DMS114 treated with DMSO at 0.1 percent for 48 hours (cell line): Measurements from ENCODE around the gene MESD.

Source experiments
- DNase-seq: peaks from one replicate; lab custom pipeline; 2025; ENCODE audit not compliant: unreplicated experiment; lab: John Stamatoyannopoulos, UW

The MESD gene

DNA sequence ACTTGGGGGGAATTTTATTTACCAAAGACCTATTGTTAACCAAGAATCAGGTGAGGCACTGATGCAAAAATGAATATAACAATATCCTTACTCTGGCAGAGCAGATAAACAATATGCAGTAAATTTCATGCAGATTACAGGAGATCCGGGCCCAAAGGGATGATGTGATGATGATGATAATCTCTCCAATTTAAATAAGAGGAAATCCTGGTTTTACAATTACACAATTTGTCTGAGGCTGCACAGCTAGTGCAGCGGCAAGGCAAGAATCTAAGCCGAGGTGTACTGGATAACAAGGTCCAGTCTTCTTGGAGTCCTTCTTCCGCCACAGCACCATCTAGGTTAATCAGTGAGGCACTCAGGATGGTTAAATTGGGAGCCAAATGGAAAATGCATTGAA, 2.4 kb upstream of the MESD start:
- DNase-seq: no peak

DNA sequence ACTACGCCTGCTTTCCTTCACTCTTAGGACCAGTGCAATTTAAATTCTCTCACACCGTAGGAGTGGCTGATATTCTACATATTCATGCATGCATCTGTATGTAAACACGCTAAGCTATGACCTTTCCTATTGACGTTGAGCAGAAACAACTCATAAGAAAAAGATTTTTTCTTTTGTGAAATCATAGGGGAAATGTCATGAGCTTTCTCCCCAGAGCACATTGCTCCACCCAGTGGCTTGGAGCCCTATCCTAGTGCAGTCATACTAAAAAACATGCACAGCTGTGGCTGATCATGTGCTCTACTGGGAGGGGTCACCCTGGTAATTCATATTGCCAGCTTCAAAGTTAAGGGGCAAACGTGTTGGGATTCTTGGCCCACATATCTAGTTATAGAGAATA, 1.8 kb upstream of the MESD start:
- DNase-seq: no peak

DNA sequence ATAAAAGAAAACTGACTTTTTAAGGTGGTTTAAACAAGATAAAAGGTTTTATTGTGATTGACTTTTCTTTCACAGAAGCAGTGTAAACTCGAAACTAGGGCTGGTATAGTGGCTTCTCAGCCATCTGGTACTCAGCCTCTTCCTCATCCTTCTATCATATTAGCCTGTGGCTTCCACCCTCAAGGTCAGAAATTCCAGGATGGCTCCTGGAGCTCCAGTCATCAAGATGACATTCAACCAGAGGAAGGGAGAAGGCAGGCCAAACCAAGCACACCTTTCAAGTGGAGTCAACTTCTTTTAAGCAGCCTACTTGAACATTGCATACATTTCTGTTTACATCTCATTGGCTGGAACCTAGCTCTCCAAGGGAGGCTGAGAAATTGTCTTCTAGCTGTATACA, 1.3 kb upstream of the MESD start:
- DNase-seq: no peak

DNA sequence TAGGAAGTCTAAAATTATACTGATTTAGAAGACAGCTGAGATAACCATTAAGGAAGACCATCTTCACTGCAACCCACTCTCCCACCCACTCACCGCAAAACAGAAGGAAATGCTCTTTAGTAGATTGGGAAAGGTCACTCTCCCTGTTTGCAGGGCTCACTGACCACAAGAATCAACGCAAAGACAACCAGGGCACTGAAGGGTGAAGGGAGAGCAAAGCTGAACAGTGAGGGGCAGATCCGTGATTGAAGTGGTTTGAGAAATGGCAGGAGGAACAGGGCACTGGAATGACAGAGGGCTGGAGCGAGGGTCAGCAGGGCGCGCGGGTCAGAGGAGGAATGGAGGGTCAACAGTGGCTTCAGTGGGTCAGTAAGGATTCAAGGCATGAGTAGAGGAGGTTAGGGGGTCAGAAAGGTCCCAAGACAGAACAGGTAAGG, 520 bp downstream of the MESD start:
- no peak for DNase-seq

DNA sequence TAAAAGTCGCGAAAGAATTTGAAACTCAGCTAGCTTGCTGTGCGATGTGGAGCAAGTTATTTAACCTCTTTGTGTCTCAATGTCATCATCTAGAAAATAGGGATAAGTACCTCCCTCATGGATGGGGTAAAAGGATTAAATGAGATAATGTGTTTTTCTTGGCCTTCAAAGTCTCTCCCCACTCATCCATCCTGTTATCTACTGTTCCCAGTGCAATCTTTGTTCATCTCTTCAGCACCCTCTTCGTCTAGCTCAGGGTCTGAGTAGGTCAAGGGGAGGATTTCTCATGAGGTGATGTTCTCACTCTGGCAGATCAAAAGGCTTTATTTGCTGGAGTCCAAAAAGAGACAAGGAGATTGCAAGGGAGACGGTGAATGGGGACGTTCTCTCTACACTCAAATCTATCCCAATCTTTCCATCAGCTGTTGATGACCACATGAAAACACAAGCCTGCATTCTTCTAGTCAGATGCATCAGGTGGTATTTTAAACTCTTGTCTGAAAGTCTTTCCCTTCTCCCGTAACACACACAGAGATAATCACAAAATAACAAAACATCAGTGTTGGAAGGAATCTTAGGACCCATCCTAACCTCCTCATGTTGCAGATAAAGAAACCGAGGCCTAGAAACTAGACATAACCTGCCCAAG, 1.3 kb downstream of the MESD start:
- DNase-seq: no peak

DNA sequence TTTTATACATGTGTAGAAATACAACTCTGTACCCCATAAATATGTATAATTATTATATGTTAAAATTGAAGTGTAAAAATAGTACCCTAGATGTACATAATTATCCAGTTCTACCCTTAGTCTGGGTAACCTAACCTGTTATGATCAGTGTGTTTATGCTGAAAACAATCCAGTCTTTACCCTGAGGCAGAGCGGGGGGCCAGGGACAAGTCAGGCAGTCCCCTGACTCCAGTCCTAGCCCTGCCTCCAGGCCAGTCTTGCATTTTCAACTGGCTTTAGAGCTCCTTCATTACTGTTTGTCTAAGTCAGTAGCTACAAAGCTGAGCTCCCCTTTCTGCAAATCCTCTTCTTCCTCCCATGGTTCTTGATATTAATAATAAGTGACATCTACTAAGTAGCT, 3.1 kb downstream of the MESD start:
- no peak for DNase-seq

DNA sequence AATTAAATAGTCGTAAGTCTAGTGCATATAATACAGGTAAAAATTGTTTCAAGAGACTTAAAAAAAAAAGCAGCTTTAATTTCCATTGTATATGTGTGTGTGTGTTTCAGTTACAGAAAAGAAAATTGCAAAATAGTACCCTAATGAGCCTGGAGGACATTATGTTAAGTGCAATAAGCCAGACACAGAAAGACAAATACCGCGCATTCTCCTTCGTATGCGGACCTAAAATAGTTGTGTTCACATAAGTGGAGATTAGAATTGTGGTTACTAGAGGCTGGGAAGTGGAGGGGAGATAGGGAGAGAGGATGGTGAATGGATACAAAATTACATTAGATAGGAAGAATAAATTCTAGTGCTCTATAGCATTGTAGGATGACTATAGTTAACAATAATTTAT, 3.6 kb downstream of the MESD start:
- DNase-seq: no peak

DNA sequence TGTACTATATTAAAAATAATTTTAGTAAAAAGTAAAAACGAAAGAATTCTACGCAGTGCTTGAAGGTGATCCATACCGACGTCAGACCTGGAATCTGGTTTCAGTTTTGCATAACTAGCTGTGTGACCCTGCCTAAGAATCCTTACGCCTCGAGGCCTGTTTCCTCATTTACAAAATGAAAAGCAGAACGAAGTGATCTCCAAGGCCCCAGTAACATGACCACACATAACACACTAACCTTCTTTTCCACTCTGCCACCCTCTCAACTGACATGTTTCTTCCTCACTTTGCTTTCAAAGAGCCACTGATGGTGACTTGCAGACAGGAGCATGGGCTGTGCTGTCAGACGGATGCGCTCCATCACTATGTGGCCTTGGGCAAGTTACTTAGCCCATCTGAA, 4.8 kb downstream of the MESD start:
- DNase-seq: no peak

DNA sequence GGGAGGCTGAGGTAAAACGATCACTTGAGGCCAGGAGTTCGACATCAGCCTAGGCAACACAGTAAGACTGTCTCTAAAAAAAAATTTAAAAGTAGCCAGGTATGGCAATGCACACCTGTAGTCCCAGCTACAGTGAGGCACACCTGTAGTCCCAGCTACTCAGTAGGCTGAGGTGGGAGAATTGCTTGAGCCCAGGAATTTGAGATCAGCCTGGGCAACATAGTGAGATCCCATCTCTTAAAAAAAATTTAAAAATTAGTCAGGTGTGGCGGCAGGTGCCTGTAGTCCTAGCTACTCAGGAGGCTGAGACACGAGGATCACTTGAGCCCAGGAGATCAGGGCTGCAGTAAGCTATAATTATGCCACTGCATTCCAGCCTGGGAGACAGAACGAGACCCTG, 6.8 kb downstream of the MESD start:
- DNase-seq: no peak

DNA sequence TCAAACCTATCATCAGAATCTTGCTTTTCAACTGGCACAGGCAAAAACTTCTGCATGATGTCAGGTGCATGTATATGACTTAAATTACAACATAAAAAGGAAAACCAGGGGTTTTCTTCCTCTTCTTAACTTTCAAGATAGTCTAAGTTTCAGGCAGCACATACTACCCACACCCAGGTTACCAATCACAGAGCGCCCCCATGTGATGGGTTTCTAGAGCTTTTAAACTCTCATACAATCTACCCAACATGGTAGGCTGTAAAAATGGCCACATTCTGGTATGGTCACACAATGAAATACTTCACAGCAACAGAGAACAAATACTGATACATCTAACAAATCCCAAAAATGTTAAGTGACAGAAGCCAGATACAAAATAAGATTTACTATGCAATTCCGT, 7.4 kb downstream of the MESD start:
- no peak for DNase-seq

DNA sequence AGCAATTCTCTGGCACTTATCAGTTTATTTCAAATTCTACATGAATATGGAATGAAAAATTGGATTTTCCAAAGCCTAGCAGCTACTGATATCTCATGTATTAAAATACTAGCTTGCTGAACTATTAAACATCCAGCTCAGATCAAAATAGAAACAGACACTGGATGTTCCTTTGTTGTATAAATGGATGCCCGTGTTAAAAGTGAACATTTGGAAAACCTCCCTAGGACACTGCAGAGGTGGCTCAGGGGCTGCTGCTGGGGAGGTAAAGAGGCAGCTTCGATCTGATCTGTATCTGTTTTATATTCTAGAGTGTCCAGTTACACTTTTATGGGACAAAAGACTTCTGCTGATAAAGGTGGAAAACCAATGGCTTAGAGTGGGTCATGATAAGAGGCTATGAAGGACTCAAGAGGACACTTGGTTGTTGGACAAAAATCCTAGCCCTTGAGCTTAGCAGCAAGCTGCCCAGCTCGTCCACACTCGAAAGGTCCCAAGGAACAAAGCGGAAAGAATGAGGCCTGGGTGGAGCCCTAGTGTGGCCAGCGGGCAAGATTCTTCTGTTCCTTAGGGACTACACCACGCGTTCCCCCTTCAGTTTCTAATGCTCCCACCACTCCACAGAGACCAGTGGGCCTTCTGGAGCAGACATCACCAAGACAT, 9.9 kb downstream of the MESD start:
- no peak for DNase-seq

DNA sequence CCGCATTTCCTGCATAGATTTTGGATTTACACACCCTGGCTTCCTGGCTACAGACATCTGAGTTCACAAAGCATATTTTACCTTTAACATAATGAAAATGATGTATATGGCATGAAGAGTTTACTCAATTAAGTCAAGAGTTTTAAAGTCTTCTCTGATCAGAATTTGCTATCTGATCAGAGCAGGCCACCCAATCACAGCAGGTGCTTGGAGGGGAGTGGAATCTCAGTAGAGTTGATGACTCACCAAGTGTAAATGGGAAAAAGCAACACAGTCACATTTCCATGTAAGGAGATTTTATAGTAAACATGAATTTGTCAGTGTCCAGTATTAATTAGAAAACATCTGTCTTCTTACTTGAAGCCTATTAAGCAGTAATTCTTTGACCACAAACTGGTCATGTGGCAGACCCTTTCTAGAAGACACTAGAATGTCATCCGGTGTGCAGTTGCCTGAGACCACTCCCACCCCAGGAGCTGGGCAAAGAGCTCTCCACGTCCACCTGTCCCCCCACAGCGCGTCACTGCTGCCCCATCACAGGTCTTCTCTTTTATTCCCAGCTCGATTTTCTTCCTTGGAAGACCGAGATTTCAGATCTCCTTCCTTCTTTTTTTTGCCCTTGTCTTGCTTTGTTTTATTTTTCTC, 10.8 kb downstream of the MESD start:
- no peak for DNase-seq

DNA sequence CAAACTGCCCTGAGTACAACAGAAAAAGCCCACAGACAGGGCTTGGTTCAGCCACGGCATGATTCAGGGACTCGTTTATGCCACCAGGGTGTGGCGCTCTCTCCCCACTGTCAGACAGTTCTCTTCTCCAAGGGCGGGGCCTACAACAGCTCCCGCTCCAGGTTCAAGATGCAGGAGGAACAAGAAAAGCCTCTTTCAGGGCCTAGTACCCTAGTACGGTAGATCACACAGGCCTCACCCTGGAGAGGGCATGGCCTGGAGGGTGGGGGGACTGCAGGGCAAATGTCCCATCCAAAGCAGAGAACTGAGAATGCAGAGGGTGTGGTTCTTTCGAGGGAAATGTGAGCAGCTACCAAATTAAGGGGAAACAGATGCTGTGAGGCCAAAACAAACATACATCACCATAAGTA, 12.0 kb downstream of the MESD start:
- peak; percentile 17 for DNase-seq

DNA sequence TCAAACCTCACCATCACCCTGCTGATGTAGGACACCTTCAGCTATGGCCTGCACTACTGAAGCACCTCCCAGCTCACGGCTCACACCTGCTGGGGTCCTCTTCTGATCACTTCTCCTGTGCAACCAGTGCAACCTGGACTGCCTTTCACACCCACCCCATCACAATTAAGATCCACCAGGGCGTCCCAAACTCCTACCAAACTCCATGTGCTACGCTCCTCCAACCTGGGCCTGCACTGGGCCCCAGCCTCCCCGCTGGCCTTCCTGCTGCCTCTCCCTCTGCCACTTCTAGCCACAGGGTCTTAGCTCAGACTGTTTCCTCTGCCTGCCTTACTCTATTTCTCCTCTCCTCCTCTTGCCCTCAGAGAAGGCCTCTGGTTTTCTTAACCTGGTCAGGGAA, 12.8 kb downstream of the MESD start:
- DNase-seq: no peak

DNA sequence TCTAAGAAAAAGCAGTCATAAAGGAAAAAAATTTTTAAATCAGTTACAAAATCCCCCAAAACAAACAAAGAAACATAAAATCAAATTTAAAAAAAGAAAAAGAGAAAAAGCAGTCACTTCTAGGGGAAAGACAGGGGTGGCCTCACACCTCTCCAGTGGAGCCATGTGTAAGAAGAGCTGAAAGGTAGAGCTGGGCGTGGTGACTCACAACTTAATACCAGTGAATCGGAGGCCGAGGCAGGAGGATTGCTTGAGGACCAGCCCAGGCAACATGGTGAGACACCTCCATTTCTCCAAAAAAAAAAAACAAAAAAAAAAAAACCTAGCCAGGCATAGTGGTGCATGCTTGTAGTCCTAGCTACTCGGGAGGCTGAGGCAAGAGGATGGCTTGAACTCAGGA, 14.7 kb downstream of the MESD start:
- no peak for DNase-seq

DNA sequence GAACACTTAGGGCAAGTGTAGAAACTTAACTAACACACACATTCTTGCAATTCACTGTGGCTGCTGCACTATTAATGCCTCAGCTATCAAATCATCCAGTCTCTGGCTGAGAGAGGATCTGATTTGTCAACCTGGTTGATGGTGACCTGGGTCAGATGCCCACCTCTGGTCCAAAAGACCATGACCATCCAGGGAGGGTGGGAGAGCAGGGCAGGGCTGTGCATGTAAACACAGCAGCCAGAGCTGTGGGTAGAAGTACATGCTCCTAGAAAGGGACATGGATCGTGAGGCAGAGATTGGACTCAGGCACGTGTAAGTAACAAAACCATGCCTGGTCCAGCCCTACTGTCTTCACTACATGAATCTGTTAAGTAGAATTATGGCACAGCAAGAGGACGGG, 17.3 kb downstream of the MESD start:
- DNase-seq: no peak

DNA sequence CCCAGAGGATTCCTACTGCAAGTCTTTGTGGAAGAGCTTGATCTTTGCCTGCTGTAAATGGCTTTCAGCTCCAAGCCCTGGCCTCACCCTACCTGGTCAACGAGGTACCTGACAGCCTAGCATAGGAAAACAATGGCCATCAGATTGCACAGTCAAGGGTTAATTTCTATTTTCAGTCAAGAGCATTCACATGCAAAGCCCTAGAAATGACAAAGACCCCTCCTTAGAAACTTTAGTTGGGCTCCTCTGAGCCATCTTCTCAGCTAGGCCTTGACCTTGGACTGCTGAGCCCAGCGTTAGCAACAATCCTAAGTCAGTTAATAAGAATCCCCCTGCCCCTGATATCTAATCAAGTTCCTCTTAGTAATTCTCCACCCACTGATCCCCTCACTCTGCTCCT, 18.5 kb downstream of the MESD start:
- DNase-seq: no peak

DNA sequence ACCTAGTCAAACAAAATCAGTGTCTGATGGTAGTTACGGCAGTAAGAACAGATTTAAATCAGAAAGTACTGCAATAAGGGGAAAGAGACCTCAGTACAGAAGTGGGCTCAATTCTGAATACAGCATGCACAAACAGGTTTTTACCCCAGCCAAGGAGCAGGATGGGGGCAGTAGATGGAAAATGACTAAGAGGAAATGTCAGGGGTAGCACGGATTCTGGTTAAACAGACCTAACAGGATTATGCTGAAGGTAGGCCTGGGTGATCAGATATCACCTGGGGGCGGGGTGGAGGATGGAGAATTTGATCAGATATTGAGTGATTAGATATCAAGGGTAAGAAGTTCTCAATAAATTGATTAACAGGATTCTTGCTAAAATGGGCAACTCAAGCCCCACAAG, 19.0 kb downstream of the MESD start:
- no peak for DNase-seq

DNA sequence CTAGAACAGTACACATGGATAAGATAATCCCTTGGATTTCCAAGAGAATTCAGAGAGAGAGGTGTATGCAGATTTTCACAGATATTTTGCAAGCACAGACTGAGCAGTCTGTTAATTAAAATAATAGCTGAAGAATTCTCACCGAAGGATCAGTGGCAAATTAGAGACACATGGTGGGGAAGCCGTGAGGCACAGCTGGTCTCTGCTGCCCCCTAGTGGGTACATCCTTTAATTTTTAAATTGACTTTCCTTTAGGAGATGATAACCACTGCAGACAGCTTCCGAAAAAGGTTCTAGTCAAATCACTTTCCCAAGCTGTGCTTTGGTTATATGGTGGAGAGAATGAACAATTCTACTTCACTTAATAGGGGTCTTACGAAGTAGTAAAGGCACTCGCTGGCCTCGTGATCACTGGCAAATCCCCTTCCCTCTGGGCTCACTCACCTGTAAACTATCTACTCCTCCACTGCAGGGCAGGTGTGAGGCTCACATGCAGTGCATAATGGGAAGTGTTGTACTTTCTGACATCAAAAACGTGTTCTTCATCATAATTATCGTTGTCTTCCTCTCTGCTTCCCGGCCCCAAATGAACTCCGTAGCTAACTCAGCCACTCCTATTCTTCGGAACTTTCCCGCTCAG, 19.5 kb downstream of the MESD start:
- peak; percentile 67 for DNase-seq

DNA sequence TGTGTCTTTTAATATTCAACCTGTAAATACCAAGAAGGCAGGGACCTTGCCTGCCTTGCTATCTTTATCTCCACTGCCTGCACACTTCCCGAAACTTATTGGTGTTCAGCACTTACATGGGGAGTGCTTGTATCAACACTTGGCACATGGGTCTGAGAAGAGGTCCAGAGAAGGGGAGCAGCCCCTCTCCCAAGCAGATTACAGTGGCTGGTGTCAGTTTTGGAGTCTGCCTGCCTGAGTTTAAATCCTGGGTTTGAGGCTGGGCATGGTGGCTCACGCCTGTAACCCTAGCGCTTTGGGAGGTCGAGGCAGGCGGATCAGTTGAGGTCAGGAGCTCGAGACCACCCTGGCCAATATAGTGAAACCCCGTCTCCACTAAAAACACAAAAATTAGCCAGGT, 20.3 kb downstream of the MESD start:
- no peak for DNase-seq

DNA sequence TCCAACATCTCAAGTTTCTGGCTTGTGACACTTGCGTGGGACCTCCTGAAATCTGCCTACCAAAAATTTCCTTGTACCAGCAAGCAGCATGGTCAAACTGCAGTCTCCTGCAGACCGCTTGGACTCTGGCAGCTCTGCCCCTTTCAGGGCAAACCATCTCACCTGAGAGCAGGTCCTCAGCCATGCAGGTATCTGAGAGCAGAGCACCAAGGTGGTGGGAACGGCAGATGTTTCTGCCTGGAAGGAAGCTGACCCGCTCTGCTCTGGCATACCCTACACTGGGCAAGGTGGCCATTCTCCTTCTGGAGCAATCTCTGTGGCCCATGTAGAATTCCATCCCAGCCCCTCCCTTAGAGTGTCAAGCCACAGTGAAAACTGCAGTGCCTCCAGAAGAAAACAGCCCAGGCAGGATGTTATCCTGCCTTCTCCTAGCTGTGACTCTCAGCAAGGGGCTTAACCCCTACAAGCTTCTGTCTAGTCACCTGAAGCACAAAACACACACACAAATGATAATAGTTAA, 21.6 kb downstream of the MESD start:
- no peak for DNase-seq

DNA sequence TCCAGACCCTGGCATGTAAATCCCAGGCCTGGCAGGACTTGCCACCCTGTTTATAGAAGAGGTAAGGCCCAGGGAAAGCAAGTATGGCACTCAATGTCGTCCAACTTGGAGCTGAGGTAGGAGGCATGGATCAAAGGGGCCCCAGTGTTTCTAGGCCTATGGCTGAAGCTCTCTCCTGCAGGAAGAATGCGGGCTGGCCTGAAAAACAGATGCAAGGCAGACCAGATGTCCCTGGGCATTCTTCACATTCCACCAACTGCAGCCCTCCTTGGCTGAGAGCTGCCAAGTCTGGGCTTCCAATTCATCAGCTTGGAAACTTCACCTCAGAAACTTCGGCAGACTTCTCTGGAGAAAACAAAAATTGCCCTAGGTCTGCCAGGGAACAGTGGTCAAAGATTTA, 22.2 kb downstream of the MESD start:
- no peak for DNase-seq
